Neural progenitor cell (in vitro differentiated cells): Measurements from ENCODE around the gene AP4B1. TPM values are rescaled to one million over a fixed set of nuclear protein-coding genes. Genes with fewer than 3 reads are reported as not detected.

Source experiments
- DNase-seq: peaks from one replicate; pipeline ENCODE4 v3.0.0-alpha.2; 2016; ENCODE audit warnings: low spot score
- H2AFZ ChIP-seq: fragments of 200-600 bp; sonication (generic); replicated peaks from 2 replicates; pipeline ENCODE4 v1.6.1; 2016; ENCODE audit warnings: antibody characterized with exemption
- H3F3A ChIP-seq: fragments of 200-600 bp; sonication (generic); 2 replicates; pipeline ENCODE4 v1.6.1; 2016; ENCODE audit warnings: antibody characterized with exemption, low read depth
- H3K27ac ChIP-seq: fragments of 200-600 bp; sonication (generic); 2 replicates; pipeline ENCODE4 v1.5.1; 2016; ENCODE audit warnings: mild to moderate bottlenecking
- H3K27me3 ChIP-seq: fragments of 200-600 bp; sonication (generic); 2 replicates; pipeline ENCODE4 v1.6.1; 2016; ENCODE audit warnings: mild to moderate bottlenecking, moderate library complexity
- H3K36me3 ChIP-seq: fragments of 200-600 bp; sonication (generic); 2 replicates; pipeline ENCODE4 v1.5.1; 2016
- H3K4me1 ChIP-seq: fragments of 200-600 bp; sonication (generic); 2 replicates; pipeline ENCODE4 v1.6.1; 2016; ENCODE audit warnings: mixed run types
- H3K4me2 ChIP-seq: fragments of 200-600 bp; sonication (generic); 2 replicates; pipeline ENCODE4 v1.6.1; 2016
- H3K4me3 ChIP-seq: fragments of 200-600 bp; sonication (generic); 2 replicates; pipeline ENCODE4 v1.5.1; 2016
- H3K79me2 ChIP-seq: fragments of 200-600 bp; sonication (generic); 2 replicates; pipeline ENCODE4 v1.6.1; 2016; ENCODE audit warnings: low read depth
- H3K9ac ChIP-seq: fragments of 200-600 bp; sonication (generic); 2 replicates; pipeline ENCODE4 v1.6.1; 2016
- H3K9me3 ChIP-seq: fragments of 200-600 bp; sonication (generic); 2 replicates; pipeline ENCODE4 v1.5.1; 2016; ENCODE audit warnings: low read depth
- H4K20me1 ChIP-seq: fragments of 200-600 bp; sonication (generic); 2 replicates; pipeline ENCODE4 v1.6.1; 2016; ENCODE audit warnings: low read depth
- H3K27ac Mint-ChIP-seq: 3 replicates; pipeline ENCODE4 v1.8.0; 2021; ENCODE audit warnings: mixed read lengths
- H3K27me3 Mint-ChIP-seq: 2 replicates; pipeline ENCODE4 v1.8.0; 2022; ENCODE audit warnings: low read depth, mild to moderate bottlenecking, inconsistent platforms, moderate library complexity, mixed read lengths; ENCODE audit not compliant: insufficient read depth
- H3K36me3 Mint-ChIP-seq: 3 replicates; pipeline ENCODE4 v1.8.0; 2021; ENCODE audit warnings: mixed read lengths
- H3K4me1 Mint-ChIP-seq: 3 replicates; pipeline ENCODE4 v1.8.0; 2021; ENCODE audit warnings: mixed read lengths
- H3K4me3 Mint-ChIP-seq: 3 replicates; pipeline ENCODE4 v1.8.0; 2021; ENCODE audit warnings: mild to moderate bottlenecking, moderate library complexity, mixed read lengths
- H3K9me3 Mint-ChIP-seq: 3 replicates; pipeline ENCODE4 v1.8.0; 2020; ENCODE audit warnings: mixed read lengths
- CTCF ChIP-seq: fragments of 200-600 bp; sonication (generic); IDR thresholded peaks from 2 replicates; pipeline ENCODE4 v1.5.1; 2017; ENCODE audit warnings: antibody characterized with exemption, mild to moderate bottlenecking
- EZH2 ChIP-seq: fragments of 200-600 bp; sonication (generic); IDR thresholded peaks from 2 replicates; pipeline ENCODE4 v1.6.1; 2017; ENCODE audit warnings: antibody characterized with exemption, mild to moderate bottlenecking, moderate library complexity
- EZH2phosphoT487 ChIP-seq: fragments of 200-600 bp; sonication (generic); IDR thresholded peaks from 2 replicates; pipeline ENCODE4 v1.6.1; 2017; ENCODE audit warnings: antibody characterized with exemption
- total RNA-seq: library from RNA; depleted of rRNA; stranded (reverse); fragments of >200 nt; gene quantifications from 2 replicates; pipeline ENCODE4 v1.2.3, GENCODE V29; 2015; ENCODE audit warnings: low replicate concordance

The AP4B1 gene
- total RNA-seq, 1 donor from 2014 or later: 27.7 TPM

- Histone ChIP-seq H3K36me3 (peaks cover 4% of the 10 kb centered on the region), H3K27me3 (no peaks in the 10 kb centered on the region), H3K79me2 (no peaks in the 10 kb centered on the region), H3F3A (peaks cover 6% of the 10 kb centered on the region), H3K27ac (no peak overlapping the region), H4K20me1 (no peaks in the 10 kb centered on the region), H3K4me2 (no peak overlapping the region), H3K4me1 (peaks cover 8% of the 10 kb centered on the region), H3K9ac (no peak overlapping the region), H2AFZ (no peak overlapping the region), H3K9me3 (no peaks in the 10 kb centered on the region), H3K4me3 (no peak overlapping the region)
- Mint-ChIP-seq H3K36me3 (peaks cover 10% of the 10 kb centered on the region), H3K9me3 (no peaks in the 10 kb centered on the region), H3K27me3 (peaks cover 2% of the 10 kb centered on the region), H3K27ac (no peak overlapping the region), H3K4me1 (no peaks in the 10 kb centered on the region), H3K4me3 (no peak overlapping the region)
- TF ChIP-seq CTCF (no peak), EZH2 (no peak), EZH2phosphoT487 (no peak)
- no peak for DNase-seq
Observed at GRCh38 chr1:113913312-113913668, 8.7 kb upstream of the AP4B1 start.

- Histone ChIP-seq H3K27ac (no peak overlapping the region), H3K4me3 (no peak overlapping the region), H3K36me3 (peaks cover 4% of the 10 kb centered on the region), H4K20me1 (no peaks in the 10 kb centered on the region), H3K79me2 (no peaks in the 10 kb centered on the region), H2AFZ (no peak overlapping the region), H3F3A (peaks cover 6% of the 10 kb centered on the region), H3K4me2 (no peak overlapping the region), H3K9ac (no peak overlapping the region), H3K27me3 (no peaks in the 10 kb centered on the region), H3K9me3 (no peaks in the 10 kb centered on the region), H3K4me1 (peaks cover 8% of the 10 kb centered on the region)
- Mint-ChIP-seq H3K4me1 (peaks cover 3% of the 10 kb centered on the region), H3K27ac (no peak overlapping the region), H3K36me3 (peaks cover 10% of the 10 kb centered on the region), H3K4me3 (no peak overlapping the region), H3K27me3 (peaks cover 2% of the 10 kb centered on the region), H3K9me3 (no peaks in the 10 kb centered on the region)
- TF ChIP-seq EZH2phosphoT487 (no peak), CTCF (no peak), EZH2 (no peak)
- DNase-seq: no peak
Observed at GRCh38 chr1:113912594-113913311, 8.2 kb upstream of the AP4B1 start.

GRCh38 chr1:113905435-113905861, 849 bp upstream of the AP4B1 start:
- H3K4me1 Mint-ChIP-seq: peaks cover 19% of the 10 kb centered on the region
- Histone ChIP-seq H3K27me3 (no peaks in the 10 kb centered on the region), H3K4me1 (peaks cover 9% of the 10 kb centered on the region), H3K9ac (peak overlapping the region; percentile 58), H3K79me2 (peaks cover 27% of the 10 kb centered on the region), H3K9me3 (no peaks in the 10 kb centered on the region), H2AFZ (peak overlapping the region; percentile 97), H3K27ac (peak overlapping the region; percentile 43), H3K4me3 (peak overlapping the region; percentile 78), H3K4me2 (peak overlapping the region; percentile 93), H3K36me3 (no peaks in the 10 kb centered on the region), H4K20me1 (no peaks in the 10 kb centered on the region), H3F3A (peaks cover 17% of the 10 kb centered on the region)
- H3K36me3 Mint-ChIP-seq: peaks cover 7% of the 10 kb centered on the region
- peak; percentile 63 for DNase-seq
- TF ChIP-seq EZH2phosphoT487 (no peak), EZH2 (no peak), CTCF (no peak)
- H3K9me3 Mint-ChIP-seq: no peaks in the 10 kb centered on the region
- peak overlapping the region; percentile 70 for H3K27ac Mint-ChIP-seq
- H3K27me3 Mint-ChIP-seq: peaks cover 6% of the 10 kb centered on the region
- peak overlapping the region; percentile 97 for H3K4me3 Mint-ChIP-seq
